ENCODE results near the gene PRF1. TPM values are rescaled to one million over a fixed set of nuclear protein-coding genes. Genes with fewer than 3 reads are reported as not detected.

PRF1 gene
- total RNA-seq, 1 donor from 2014 or later: not detected

DNA sequence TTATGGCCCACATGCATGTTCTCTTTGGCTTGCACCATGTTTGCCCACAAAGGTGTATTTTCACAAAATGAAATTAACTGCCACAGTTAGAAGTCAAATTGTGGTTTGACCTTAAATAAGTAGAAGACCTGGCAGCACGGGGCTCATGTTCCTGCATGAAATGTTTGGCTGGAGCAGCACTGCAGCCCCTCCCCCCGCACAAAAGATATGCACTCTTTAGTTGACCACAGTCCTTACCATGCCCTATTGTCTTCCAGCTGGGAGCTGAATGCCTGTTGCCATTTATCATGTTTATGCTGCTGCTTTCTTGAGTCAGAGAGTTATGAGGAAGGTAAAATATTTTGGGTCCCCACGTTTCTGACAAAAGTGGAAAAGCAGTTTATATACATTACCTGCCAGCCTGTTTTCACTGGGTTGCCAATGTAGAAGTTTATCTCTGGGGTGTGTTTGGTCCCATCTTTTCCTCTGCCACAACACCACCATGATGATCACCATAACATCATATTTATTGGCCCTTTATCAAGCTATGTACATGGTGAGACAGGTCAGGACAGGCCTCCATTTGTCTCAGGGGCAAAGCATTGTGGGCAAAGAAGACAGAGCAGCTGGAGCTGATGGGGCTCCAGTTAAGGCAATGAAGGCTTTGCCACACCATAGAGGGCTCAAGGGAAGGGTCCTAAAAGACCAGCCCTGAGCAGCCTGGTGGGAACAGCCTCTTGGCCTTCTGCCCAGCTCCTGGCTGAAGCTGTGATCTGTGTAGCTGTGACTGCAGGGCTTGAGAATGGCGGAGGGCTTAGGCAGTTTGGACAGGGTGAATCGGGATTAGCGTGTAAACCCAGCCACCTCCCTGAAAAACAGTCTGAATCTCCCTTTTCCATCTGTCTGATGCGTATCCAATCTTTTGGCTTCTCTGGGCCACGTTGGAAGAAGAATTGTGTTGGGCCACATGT, 5.4 kb downstream of the PRF1 start:
- peaks cover 10% of the 10 kb centered on the region for H3K27me3 Mint-ChIP-seq (ENCODE audit: unreplicated experiment)
- no peaks in the 10 kb centered on the region for H3K36me3 Mint-ChIP-seq (ENCODE audit: unreplicated experiment)
- peak; percentile 60 for DNase-seq (ENCODE audit: extremely low spot score, unreplicated experiment)
- TF ChIP-seq, protein P1, sequence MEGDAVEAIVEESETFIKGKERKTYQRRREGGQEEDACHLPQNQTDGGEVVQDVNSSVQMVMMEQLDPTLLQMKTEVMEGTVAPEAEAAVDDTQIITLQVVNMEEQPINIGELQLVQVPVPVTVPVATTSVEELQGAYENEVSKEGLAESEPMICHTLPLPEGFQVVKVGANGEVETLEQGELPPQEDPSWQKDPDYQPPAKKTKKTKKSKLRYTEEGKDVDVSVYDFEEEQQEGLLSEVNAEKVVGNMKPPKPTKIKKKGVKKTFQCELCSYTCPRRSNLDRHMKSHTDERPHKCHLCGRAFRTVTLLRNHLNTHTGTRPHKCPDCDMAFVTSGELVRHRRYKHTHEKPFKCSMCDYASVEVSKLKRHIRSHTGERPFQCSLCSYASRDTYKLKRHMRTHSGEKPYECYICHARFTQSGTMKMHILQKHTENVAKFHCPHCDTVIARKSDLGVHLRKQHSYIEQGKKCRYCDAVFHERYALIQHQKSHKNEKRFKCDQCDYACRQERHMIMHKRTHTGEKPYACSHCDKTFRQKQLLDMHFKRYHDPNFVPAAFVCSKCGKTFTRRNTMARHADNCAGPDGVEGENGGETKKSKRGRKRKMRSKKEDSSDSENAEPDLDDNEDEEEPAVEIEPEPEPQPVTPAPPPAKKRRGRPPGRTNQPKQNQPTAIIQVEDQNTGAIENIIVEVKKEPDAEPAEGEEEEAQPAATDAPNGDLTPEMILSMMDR (IDR thresholded peaks at IDR 0.05): no peak
- H3K27ac Mint-ChIP-seq (ENCODE audit: unreplicated experiment): no peak overlapping the region
- H3K4me3 Mint-ChIP-seq (ENCODE audit: unreplicated experiment): no peak overlapping the region
- no peaks in the 10 kb centered on the region for H3K4me1 Mint-ChIP-seq (ENCODE audit: unreplicated experiment)
- H3K9me3 Mint-ChIP-seq (ENCODE audit: unreplicated experiment): no peaks in the 10 kb centered on the region

DNA sequence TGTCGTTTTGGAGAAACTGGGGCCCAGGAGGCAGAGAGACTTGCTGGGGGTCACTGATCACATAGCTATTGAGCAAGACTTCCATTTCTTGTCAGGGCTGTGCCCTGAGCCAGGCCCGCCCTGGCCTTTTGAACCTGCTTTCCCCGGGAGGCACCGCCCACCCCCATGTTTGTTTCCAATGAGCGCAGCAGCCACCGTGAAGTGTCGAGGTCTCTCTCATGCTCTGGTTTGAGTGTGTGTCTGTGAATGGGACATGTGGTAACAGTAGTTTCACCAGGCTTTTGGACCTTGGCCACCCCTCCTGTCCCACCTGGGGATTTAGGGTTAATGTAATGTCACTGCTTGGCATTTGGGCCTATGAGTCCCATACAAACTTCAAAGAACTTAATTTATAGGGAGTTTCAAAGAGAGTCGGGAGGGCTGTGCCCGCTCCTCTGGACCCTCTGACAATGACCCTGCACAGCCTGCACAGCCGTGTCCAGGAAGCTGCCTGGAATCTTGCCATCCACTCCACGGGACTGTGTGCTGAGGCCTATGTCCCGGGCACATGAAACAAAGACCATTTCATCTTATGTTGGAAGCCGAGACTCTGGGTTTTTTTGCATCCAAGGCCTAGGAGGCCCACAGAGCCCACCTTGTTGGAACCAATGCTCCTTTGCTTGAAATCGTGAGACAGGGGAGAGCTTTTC, 6.3 kb downstream of the PRF1 start:
- H3K36me3 Mint-ChIP-seq (ENCODE audit: unreplicated experiment): no peaks in the 10 kb centered on the region
- no peaks in the 10 kb centered on the region for H3K9me3 Mint-ChIP-seq (ENCODE audit: unreplicated experiment)
- peaks cover 16% of the 10 kb centered on the region for H3K27me3 Mint-ChIP-seq (ENCODE audit: unreplicated experiment)
- no peak overlapping the region for H3K27ac Mint-ChIP-seq (ENCODE audit: unreplicated experiment)
- H3K4me1 Mint-ChIP-seq (ENCODE audit: unreplicated experiment): no peaks in the 10 kb centered on the region
- peak; percentile 75 for DNase-seq (ENCODE audit: extremely low spot score, unreplicated experiment)
- TF ChIP-seq, protein P1 (IDR thresholded peaks at IDR 0.05): no peak
- H3K4me3 Mint-ChIP-seq (ENCODE audit: unreplicated experiment): no peak overlapping the region

DNA sequence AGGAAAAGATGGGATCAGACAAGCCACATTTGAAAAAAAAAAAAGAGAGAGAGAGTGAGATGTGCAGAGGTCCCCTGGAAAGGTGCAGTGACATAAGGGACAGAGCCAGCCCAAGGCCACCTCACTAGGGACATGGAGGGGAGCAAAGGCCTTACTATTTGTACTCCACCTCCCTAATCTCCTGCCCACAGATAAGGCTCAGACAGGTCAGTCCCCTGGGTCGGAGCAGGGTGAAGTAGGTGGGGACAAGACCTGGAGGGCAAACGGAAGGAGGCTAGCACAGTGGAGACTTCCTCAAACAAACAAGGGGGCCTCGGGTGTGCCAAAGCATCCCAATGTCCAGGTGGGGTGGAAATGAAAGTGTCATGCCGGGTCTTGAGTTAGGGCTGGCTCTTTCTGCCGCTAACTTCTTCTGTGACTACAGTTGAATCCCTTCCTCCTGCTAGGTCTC, 7.0 kb downstream of the PRF1 start:
- no peak overlapping the region for H3K27ac Mint-ChIP-seq (ENCODE audit: unreplicated experiment)
- TF ChIP-seq, protein P1 (IDR thresholded peaks at IDR 0.05): no peak
- no peaks in the 10 kb centered on the region for H3K4me1 Mint-ChIP-seq (ENCODE audit: unreplicated experiment)
- DNase-seq (ENCODE audit: extremely low spot score, unreplicated experiment): peak; percentile 73
- H3K4me3 Mint-ChIP-seq (ENCODE audit: unreplicated experiment): no peak overlapping the region
- H3K27me3 Mint-ChIP-seq (ENCODE audit: unreplicated experiment): peaks cover 21% of the 10 kb centered on the region
- no peaks in the 10 kb centered on the region for H3K36me3 Mint-ChIP-seq (ENCODE audit: unreplicated experiment)
- no peaks in the 10 kb centered on the region for H3K9me3 Mint-ChIP-seq (ENCODE audit: unreplicated experiment)

DNA sequence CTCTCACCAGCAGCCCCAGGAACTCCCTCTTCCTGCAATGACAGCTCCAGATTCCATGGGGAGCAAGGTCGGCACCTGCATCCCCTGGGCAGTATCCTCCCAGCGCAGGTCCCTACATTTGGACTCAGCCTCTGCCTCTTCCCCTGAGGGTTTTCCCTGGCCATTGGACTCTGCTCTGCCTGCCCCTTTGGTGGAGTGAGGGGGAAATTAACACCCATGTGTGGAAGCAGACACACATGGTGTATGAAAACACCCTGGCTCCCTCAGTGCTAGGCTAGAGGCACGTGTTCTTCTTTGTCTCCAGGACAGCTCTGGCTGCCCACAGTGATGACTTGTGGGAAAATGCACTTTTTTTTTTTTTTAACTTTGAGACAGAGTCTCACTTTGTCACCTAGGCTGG, 8.4 kb downstream of the PRF1 start:
- TF ChIP-seq, protein P1 (IDR thresholded peaks at IDR 0.05): no peak
- H3K27ac Mint-ChIP-seq (ENCODE audit: unreplicated experiment): no peak overlapping the region
- H3K36me3 Mint-ChIP-seq (ENCODE audit: unreplicated experiment): no peaks in the 10 kb centered on the region
- H3K9me3 Mint-ChIP-seq (ENCODE audit: unreplicated experiment): no peaks in the 10 kb centered on the region
- H3K27me3 Mint-ChIP-seq (ENCODE audit: unreplicated experiment): peaks cover 35% of the 10 kb centered on the region
- peak; percentile 59 for DNase-seq (ENCODE audit: extremely low spot score, unreplicated experiment)
- no peaks in the 10 kb centered on the region for H3K4me1 Mint-ChIP-seq (ENCODE audit: unreplicated experiment)
- H3K4me3 Mint-ChIP-seq (ENCODE audit: unreplicated experiment): no peak overlapping the region

DNA sequence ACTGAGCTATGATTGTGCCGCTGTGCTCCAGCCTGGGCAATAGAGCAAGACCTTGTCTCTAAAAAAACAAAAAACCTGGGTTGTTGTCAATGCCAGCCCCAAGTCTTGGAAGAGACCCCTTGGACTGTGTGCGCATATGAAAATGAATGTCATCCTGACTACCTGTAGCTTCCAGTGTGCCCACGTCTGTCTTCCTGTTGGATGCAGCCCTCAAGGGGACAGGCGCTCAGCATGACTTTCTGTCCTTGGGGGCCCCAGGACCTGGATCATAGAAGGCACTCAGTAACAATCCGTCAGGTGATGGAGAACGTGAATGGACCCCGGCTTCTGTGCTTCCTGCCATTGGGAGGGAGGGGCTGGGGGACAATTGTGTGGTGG, 9.0 kb downstream of the PRF1 start:
- no peaks in the 10 kb centered on the region for H3K9me3 Mint-ChIP-seq (ENCODE audit: unreplicated experiment)
- no peak overlapping the region for H3K27ac Mint-ChIP-seq (ENCODE audit: unreplicated experiment)
- no peaks in the 10 kb centered on the region for H3K36me3 Mint-ChIP-seq (ENCODE audit: unreplicated experiment)
- no peaks in the 10 kb centered on the region for H3K4me1 Mint-ChIP-seq (ENCODE audit: unreplicated experiment)
- peak; percentile 57 for DNase-seq (ENCODE audit: extremely low spot score, unreplicated experiment)
- no peak overlapping the region for H3K4me3 Mint-ChIP-seq (ENCODE audit: unreplicated experiment)
- peaks cover 42% of the 10 kb centered on the region for H3K27me3 Mint-ChIP-seq (ENCODE audit: unreplicated experiment)
- TF ChIP-seq, protein P1 (IDR thresholded peaks at IDR 0.05): no peak
